ENCODE results near the gene FYN. TPM values are rescaled to one million over a fixed set of nuclear protein-coding genes. Genes with fewer than 3 reads are reported as not detected.

Gene FYN
- total and polyA plus RNA-seq, 2 donors from 2014 or later, result 34.5 to 52.4 TPM

DNA sequence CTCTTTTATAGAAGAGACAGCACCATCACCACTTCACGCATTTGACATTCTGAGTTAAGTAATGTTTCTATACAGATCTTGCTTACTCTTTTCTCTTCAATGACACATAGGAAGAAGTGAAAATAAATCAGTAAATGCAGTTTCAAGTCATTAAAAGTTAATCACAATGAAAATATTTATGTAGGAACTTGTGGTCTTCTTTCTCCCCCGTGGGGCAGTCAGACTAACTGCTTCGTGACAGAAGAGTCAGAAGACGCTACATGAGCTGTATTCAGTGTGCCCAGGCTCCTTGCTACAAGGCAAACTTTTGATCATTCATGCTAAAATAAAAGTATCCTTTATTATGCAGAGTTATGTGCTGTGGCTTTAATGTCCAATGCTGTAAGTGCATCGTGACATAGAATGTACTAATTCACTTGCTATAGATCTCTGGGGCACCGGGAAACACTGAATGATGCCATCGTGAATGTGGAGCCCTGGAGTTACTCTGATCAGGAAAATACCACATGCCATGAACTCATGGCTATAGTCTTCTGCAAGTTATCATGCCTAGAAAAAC, 149.8 kb downstream of the FYN start:
- no peak overlapping the region for H3K4me3 ChIP-seq (ENCODE audit: low read length in 3 of 3)
- H3K27ac ChIP-seq (ENCODE audit: low read depth in 2 of 2, low read length in 2 of 2), result no peak overlapping the region
- H3K36me3 ChIP-seq (ENCODE audit: control insufficient read depth in 2 of 3, insufficient read depth in 3 of 3, low read length in 3 of 3), result no peaks in the 10 kb centered on the region
- no peaks in the 10 kb centered on the region for H3K9me3 ChIP-seq (ENCODE audit: control insufficient read depth in 2 of 3, insufficient read depth in 1 of 3, low read length in 3 of 3)
- intact Hi-C loops (cut with DNase I), result no loop called here
- FAIRE-seq (no peak), DNase-seq (no peak)
- H3K9ac ChIP-seq (ENCODE audit: low read length in 3 of 3), result no peak overlapping the region
- TF ChIP-seq, protein P1, sequence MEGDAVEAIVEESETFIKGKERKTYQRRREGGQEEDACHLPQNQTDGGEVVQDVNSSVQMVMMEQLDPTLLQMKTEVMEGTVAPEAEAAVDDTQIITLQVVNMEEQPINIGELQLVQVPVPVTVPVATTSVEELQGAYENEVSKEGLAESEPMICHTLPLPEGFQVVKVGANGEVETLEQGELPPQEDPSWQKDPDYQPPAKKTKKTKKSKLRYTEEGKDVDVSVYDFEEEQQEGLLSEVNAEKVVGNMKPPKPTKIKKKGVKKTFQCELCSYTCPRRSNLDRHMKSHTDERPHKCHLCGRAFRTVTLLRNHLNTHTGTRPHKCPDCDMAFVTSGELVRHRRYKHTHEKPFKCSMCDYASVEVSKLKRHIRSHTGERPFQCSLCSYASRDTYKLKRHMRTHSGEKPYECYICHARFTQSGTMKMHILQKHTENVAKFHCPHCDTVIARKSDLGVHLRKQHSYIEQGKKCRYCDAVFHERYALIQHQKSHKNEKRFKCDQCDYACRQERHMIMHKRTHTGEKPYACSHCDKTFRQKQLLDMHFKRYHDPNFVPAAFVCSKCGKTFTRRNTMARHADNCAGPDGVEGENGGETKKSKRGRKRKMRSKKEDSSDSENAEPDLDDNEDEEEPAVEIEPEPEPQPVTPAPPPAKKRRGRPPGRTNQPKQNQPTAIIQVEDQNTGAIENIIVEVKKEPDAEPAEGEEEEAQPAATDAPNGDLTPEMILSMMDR (IDR thresholded peaks at IDR 0.05; ENCODE audit: borderline replicate concordance, extremely low read depth, insufficient read depth), result no peak
- H3K4me1 ChIP-seq (ENCODE audit: control insufficient read depth in 2 of 3, insufficient read depth in 2 of 3, low read depth in 1 of 3, low read length in 3 of 3), result peaks cover 0 to 6% (median 0%) of the 10 kb centered on the region in 3 donors
- H3K27me3 ChIP-seq (ENCODE audit: control insufficient read depth, insufficient read depth, low read length), result no peaks in the 10 kb centered on the region

DNA sequence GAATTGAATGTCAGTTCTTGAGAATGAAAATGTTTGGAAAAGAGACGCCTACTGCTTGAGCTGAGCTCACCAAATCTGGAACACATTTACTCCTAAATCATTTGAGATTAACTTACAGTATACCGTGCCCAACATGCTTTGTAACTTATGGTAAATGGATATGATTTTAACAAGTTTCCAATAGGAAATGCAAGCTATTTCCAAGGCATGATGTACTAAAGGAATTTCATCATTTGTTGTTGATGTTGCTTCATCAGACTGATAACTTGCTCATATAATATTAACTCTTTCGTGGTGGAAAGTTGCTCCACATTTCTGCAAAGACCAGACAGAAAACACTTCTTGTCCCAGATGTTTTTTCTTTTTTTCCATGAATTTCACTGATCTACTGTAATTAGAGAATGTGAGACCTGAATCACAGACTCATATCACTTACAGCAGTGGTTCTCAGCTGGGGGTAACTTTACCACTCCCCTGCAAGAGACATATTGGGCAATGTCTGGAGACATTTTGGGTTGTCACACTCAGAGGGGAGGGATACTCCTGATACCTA, 151.0 kb downstream of the FYN start:
- H3K27ac ChIP-seq (ENCODE audit: low read depth in 2 of 2, low read length in 2 of 2), result no peak overlapping the region
- no peak overlapping the region for H3K4me3 ChIP-seq (ENCODE audit: low read length in 3 of 3)
- H3K9me3 ChIP-seq (ENCODE audit: control insufficient read depth in 2 of 3, insufficient read depth in 1 of 3, low read length in 3 of 3), result no peaks in the 10 kb centered on the region
- intact Hi-C loops (cut with DNase I), result no loop called here
- DNase-seq, result no peak
- peaks cover 0 to 6% (median 0%) of the 10 kb centered on the region in 3 donors for H3K4me1 ChIP-seq (ENCODE audit: control insufficient read depth in 2 of 3, insufficient read depth in 2 of 3, low read depth in 1 of 3, low read length in 3 of 3)
- no peak overlapping the region for H3K9ac ChIP-seq (ENCODE audit: low read length in 3 of 3)
- TF ChIP-seq, protein P1 (IDR thresholded peaks at IDR 0.05; ENCODE audit: borderline replicate concordance, extremely low read depth, insufficient read depth), result no peak
- no peak for FAIRE-seq
- H3K36me3 ChIP-seq (ENCODE audit: control insufficient read depth in 2 of 3, insufficient read depth in 3 of 3, low read length in 3 of 3), result no peaks in the 10 kb centered on the region
- no peaks in the 10 kb centered on the region for H3K27me3 ChIP-seq (ENCODE audit: control insufficient read depth, insufficient read depth, low read length)

DNA sequence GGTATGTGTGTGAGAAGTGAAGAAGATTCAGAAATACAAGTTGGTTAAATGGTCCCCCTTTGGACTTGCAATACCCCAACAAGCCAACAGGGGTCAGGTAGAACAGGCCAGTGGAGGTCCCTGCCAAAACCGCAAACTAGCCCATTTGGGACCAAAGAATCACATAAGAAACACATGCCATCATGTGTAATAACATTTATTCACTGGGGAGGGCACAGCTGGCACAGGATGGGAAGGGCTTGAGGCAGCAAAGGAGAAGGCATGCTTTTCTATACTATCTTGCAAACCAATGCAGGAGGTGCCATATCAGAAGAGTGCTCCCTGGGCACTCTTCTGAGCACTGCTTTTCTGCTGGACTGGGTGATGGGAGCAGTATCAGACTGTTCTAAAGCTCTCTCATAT, 151.5 kb downstream of the FYN start:
- Histone ChIP-seq H3K9me3 (ENCODE audit: control insufficient read depth in 2 of 3, insufficient read depth in 1 of 3, low read length in 3 of 3) (no peaks in the 10 kb centered on the region), H3K9ac (ENCODE audit: low read length in 3 of 3) (no peak overlapping the region), H3K27ac (ENCODE audit: low read depth in 2 of 2, low read length in 2 of 2) (no peak overlapping the region), H3K27me3 (ENCODE audit: control insufficient read depth, insufficient read depth, low read length) (no peaks in the 10 kb centered on the region), H3K4me3 (ENCODE audit: low read length in 3 of 3) (no peak overlapping the region), H3K4me1 (ENCODE audit: control insufficient read depth in 2 of 3, insufficient read depth in 2 of 3, low read depth in 1 of 3, low read length in 3 of 3) (peaks cover 0 to 6% (median 0%) of the 10 kb centered on the region in 3 donors), H3K36me3 (ENCODE audit: control insufficient read depth in 2 of 3, insufficient read depth in 3 of 3, low read length in 3 of 3) (no peaks in the 10 kb centered on the region)
- FAIRE-seq, result no peak
- no peak for DNase-seq
- intact Hi-C loops (cut with DNase I), result no loop called here
- TF ChIP-seq, protein P1 (IDR thresholded peaks at IDR 0.05; ENCODE audit: borderline replicate concordance, extremely low read depth, insufficient read depth), result peak; percentile 33
